Uterus (tissue), 4 donors: ENCODE data around the gene FOXP4. TPM values are rescaled to one million over a fixed set of nuclear protein-coding genes. Genes with fewer than 3 reads are reported as not detected.

Source experiments
- DNase-seq, 2 donors: peaks; one replicate each; pipeline ENCODE4 v3.0.0-alpha.2; 2019 to 2020
- H3K27ac ChIP-seq, 2 donors: fragments of 200-600 bp; sonication (generic); 1 replicate in 1 of 2; 2 replicates in 1 of 2; pipeline ENCODE4 v1.5.1; 2016 to 2018
- H3K27me3 ChIP-seq, 2 donors: fragments of 200-600 bp; sonication (generic); one replicate each; pipeline ENCODE4 v1.5.1; 2018 to 2019; ENCODE audit warnings: control low read depth in 1 of 2
- H3K36me3 ChIP-seq, 2 donors: fragments of 200-600 bp; sonication (generic); one replicate each; pipeline ENCODE4 v1.5.1; 2019; ENCODE audit warnings: control low read depth in 1 of 2
- H3K4me1 ChIP-seq, 2 donors: fragments of 200-600 bp; sonication (generic); one replicate each; pipeline ENCODE4 v1.5.1; 2018 to 2019; ENCODE audit warnings: control low read depth in 1 of 2
- H3K4me3 ChIP-seq, 2 donors: fragments of 200-600 bp; sonication (generic); 1 replicate in 1 of 2; 2 replicates in 1 of 2; pipeline ENCODE4 v1.5.1; 2018 to 2019; ENCODE audit warnings: mild to moderate bottlenecking in 1 of 2
- H3K9me3 ChIP-seq, 2 donors: fragments of 200-600 bp; sonication (generic); one replicate each; pipeline ENCODE4 v1.5.1; 2019; ENCODE audit warnings: control low read depth in 1 of 2
- CTCF ChIP-seq, 4 experiments: fragments of 200-600 bp in 2 of 4; fragments of 450-650 bp in 2 of 4; sonication (generic) in 2 of 4; IDR thresholded peaks; one replicate each; pipeline ENCODE4 v1.5.1; 2016 to 2019; ENCODE audit warnings: antibody characterized with exemption in 4 of 4, mild to moderate bottlenecking in 2 of 4, moderate library complexity in 1 of 4
- POLR2A ChIP-seq, 2 donors: fragments of 450-650 bp; IDR thresholded peaks; one replicate each; pipeline ENCODE4 v1.6.1; 2016; ENCODE audit warnings: antibody characterized with exemption in 2 of 2, mild to moderate bottlenecking in 1 of 2, moderate library complexity in 1 of 2
- intact Hi-C: fragments of 100-400 bp; cut with DNase I; formaldehyde crosslinking; loops from one replicate; pipeline ENCODE4 v1.15.1; 2023; ENCODE audit warnings: low total_unique reads
- total RNA-seq, 4 donors: library from RNA; depleted of rRNA in 3 of 4; stranded (reverse); fragments of >200 nt in 3 of 4; gene quantifications; one replicate each; pipeline versions ENCODE4 v1.1.0 to v1.2.4, GENCODE V29; 2014 to 2023
- donor health status: DM: yes; HTN: yes; CAD: no.

The FOXP4 gene
- total RNA-seq, 4 donors from 2014 or later = 3.8 to 50.1 (median 9.4) TPM

- peak; percentile 36 to 59 for DNase-seq
- TF ChIP-seq POLR2A (IDR thresholded peaks at IDR 0.05) = no peak
- TF ChIP-seq CTCF (IDR thresholded peaks at IDR 0.05) = no peak
- no peaks in the 10 kb centered on the region for H3K27me3 ChIP-seq
- intact Hi-C loops = no loop called here
- no peaks in the 10 kb centered on the region for H3K9me3 ChIP-seq
- peak overlapping the region; percentile 35 to 63 for H3K27ac ChIP-seq
- H3K4me3 ChIP-seq = peak overlapping the region in 1 of 2 donors; percentile 6
- H3K4me1 ChIP-seq = no peaks in the 10 kb centered on the region
- H3K36me3 ChIP-seq = no peaks in the 10 kb centered on the region
Observed at GRCh38 chr6:41531591-41532582, 14.3 kb upstream of the FOXP4 start.

DNA sequence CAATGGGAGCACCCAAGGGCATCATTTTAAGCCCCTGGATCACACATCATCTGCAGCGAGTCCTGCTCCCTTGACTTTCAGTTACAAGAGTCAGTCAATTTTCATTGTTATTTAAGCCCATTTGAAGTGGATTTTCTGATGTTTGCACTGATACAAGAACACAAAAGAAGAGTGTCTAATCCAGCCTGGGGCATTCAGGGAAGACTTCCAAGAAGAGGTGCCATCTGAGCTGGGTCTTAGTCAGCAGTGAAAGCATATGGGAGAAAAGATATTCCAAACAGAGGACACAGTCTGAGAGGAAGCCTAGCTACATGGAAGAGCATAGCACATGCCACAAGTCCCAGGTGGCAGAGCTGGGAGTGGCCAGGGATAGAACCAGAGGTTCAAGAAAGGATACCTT lies 10.4 kb upstream of the FOXP4 start:
- Histone ChIP-seq H3K27me3 (no peaks in the 10 kb centered on the region), H3K4me1 (no peaks in the 10 kb centered on the region), H3K4me3 (no peak overlapping the region), H3K36me3 (no peaks in the 10 kb centered on the region), H3K27ac (no peak overlapping the region), H3K9me3 (no peaks in the 10 kb centered on the region)
- intact Hi-C loops = no loop called here
- no peak for TF ChIP-seq POLR2A (IDR thresholded peaks at IDR 0.05)
- no peak for DNase-seq

GRCh38 chr6:41536795-41537758 lies 9.1 kb upstream of the FOXP4 start:
- H3K9me3 ChIP-seq = no peaks in the 10 kb centered on the region
- H3K4me3 ChIP-seq = no peak overlapping the region
- no peaks in the 10 kb centered on the region for H3K36me3 ChIP-seq
- intact Hi-C loops = no loop called here
- no peak overlapping the region for H3K27ac ChIP-seq
- H3K27me3 ChIP-seq = no peaks in the 10 kb centered on the region
- no peaks in the 10 kb centered on the region for H3K4me1 ChIP-seq
- TF ChIP-seq POLR2A (IDR thresholded peaks at IDR 0.05) (no peak), CTCF (IDR thresholded peaks at IDR 0.05) (no peak)
- no peak for DNase-seq

- TF ChIP-seq CTCF (IDR thresholded peaks at IDR 0.05) (no peak), POLR2A (IDR thresholded peaks at IDR 0.05) (no peak)
- intact Hi-C loops = no loop called here
- H3K4me3 ChIP-seq = no peak overlapping the region
- no peaks in the 10 kb centered on the region for H3K27me3 ChIP-seq
- no peak overlapping the region for H3K27ac ChIP-seq
- no peaks in the 10 kb centered on the region for H3K36me3 ChIP-seq
- DNase-seq = no peak
- H3K9me3 ChIP-seq = no peaks in the 10 kb centered on the region
- no peaks in the 10 kb centered on the region for H3K4me1 ChIP-seq
Observed at GRCh38 chr6:41538556-41539182, 7.5 kb upstream of the FOXP4 start.

GRCh38 chr6:41539204-41539603 lies 7.0 kb upstream of the FOXP4 start:
- intact Hi-C loops = no loop called here
- TF ChIP-seq POLR2A (IDR thresholded peaks at IDR 0.05) = no peak
- TF ChIP-seq CTCF (IDR thresholded peaks at IDR 0.05) = no peak
- Histone ChIP-seq H3K27ac (no peak overlapping the region), H3K4me3 (no peak overlapping the region), H3K36me3 (no peaks in the 10 kb centered on the region), H3K9me3 (no peaks in the 10 kb centered on the region), H3K27me3 (no peaks in the 10 kb centered on the region), H3K4me1 (no peaks in the 10 kb centered on the region)
- no peak for DNase-seq
